GM19438 (cell line): ENCODE measurements around the gene LRRC3.

Experiments used
- ATAC-seq: cut with Tn5 transposase; IDR thresholded peaks from one replicate; pipeline ENCODE4 v1.9.1; 2021; ENCODE audit warnings: low read depth; ENCODE audit not compliant: unreplicated experiment

The LRRC3 gene

DNA sequence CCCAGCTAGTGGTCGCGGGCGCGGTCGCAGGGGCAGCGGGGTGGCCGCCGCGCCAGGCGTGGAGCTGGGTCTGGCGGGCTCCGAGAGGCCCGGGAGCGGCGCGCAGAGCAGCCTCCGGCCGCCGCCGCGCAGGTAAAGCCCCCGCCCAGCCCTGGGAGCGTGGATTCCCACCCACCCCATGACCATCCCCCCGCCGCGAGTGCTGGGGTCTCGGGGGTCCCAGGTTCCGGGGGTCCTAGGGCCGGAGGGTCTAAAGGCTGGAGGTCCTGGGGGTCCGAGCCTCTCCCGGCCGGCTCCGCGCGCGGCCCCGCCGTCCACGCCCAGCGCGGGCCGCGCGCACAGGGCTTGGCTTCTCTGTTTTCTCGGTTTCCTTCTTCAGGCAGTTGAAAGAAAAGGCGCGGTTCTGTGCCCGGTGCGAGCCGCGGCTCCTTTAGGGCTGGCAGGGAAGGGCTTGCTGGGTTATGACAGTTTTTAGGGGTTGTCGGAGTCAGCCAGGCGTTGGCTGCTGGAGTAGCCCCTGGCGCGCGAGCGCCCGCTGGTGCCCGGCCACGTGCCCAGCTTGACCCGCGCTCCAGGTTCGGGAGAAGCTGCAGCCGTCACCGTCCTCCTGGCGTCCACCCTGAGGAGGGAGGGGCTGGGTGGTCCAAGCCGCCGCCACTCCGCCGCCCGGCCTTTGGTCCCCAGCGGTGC, 359 bp downstream of the LRRC3 start:
- no peak for ATAC-seq

DNA sequence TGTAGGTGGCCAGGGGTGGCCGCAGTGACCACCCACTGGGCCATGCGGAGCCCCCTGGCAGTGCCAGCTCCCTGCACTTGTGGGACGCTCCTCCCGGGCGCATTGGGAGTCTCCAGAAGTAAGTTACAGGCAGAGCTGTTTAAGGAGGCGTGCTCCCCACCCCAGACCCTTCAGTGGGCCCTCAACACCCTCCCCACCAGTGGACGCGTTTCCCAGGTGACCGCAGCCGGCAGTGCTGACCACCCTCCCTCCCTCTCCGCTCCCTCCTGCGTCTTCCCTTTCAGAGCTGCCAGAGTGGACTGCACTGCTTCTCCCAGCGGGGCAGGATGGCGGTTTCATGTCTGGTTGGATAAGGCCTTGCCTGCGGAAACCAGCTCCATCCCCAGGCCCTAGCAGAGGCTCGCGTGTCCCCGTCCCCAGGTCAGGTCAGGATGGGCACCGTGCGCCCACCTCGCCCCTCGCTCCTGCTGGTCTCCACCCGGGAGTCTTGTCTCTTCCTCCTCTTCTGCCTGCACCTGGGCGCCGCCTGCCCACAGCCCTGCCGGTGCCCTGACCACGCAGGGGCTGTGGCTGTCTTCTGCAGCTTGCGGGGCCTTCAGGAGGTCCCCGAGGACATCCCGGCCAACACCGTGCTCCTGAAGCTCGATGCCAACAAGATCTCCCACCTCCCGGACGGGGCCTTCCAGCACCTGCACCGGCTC, 1.1 kb downstream of the LRRC3 start:
- no peak for ATAC-seq

DNA sequence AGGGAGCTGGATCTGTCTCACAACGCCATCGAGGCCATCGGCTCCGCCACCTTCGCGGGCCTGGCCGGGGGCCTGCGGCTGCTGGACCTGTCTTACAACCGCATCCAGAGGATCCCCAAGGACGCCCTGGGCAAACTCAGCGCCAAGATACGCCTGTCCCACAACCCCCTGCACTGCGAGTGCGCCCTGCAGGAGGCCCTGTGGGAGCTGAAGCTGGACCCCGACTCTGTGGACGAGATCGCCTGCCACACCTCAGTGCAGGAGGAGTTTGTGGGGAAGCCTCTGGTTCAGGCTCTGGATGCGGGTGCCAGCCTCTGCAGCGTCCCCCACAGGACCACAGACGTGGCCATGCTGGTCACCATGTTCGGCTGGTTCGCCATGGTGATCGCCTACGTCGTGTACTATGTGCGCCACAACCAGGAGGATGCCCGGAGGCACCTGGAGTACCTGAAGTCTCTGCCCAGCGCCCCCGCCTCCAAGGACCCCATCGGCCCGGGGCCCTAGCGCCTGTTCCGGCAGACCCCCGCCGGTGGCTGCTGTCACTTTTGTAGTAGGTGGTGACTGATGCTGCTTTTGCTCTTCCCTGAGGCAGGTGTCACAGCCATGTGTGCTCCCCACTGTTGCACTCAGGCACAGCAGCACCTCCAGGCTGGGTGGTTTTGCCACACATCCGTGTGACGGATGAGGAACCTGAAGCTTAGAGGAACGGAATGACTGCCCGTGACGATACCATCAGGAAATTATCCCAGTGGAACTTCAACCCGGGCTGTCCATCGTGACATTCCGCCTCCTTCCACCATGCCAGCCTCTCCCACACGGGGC, 1.8 kb downstream of the LRRC3 start:
- ATAC-seq: no peak

DNA sequence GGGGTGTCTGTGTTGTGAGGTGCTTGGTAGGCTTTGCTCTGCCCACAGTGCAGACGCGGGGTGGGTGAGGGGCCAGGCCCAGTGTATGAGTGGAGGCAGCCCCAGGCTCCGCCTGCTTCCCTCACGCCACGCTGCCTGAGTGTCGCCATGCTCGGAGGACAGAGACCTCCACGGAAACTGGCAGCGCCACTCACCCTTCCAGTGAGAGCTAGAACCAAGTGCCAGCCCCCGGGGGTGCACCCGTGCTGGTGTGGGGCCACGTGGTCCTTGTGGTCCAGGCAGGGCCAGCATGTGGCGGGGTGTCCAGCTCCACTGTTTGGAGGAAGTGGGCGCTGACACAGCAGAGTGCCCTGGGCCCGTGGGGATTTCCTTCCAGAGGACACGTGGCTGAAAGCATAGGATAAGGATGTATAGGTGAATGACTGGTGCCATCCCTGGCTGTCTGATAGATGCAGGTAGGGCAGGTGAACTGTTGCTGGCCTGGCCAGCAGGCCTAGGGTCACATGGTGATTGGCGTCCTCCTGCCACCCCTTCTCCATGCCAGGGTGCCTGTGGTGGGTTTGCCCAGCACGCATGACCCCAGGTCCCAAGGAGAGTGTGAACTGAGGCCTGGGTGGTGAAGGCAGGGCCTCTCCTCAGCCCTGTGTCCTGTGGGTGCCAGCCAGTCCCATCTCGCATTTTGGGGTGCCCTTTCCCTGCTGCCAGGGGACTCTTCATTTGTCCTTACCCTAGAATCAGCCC, 3.8 kb downstream of the LRRC3 start:
- no peak for ATAC-seq

DNA sequence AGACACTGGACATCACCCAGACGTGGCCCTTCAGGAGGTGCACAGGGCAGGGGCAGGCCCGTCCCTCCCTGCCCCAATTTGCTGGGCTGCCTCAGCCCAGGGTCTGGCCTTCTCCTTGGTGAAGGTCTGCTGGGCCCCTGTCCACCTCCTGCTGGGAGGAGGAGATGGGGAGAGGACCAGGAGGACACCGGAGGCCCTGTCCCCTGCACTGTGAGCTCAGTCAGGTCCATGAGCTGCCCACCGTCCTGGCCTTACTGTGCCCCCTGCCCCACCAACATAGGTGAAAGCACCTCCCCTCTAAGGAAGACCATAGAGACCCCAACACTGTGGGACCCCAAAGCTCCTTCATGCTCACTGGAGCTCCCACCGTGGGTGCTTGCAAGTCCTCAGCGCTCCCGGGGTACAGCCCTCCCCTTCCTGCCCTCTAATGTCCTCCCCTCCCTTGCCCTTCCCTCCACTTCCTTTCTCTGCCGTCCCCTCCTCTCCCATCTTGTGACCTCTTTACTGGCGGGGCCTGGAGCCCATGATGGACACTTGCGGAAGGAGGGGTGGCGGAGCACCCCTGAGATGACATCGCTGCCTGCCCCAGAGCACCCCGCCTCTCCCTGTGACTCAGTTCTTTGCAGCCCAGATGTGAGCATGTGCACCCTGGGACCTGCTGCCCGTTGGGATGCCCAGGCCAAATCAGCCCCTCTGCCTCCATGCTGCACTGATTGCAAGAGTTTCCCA, 4.6 kb downstream of the LRRC3 start:
- ATAC-seq: no peak

DNA sequence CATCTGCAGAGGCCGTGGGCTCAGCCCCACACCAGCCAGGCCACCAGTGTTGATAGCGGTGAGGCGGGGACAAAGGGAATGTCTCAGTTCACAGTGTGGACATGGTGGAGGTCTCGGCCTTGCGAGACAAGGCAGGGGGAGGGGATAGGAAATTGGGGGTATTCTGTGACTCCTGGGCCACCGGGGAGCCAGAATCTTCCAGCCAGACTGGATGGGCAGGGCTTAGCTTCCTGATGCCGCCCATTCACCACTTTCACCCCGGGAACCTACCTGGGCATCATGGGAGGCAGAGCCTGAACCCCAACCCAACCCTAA, 5.1 kb downstream of the LRRC3 start:
- no peak for ATAC-seq

DNA sequence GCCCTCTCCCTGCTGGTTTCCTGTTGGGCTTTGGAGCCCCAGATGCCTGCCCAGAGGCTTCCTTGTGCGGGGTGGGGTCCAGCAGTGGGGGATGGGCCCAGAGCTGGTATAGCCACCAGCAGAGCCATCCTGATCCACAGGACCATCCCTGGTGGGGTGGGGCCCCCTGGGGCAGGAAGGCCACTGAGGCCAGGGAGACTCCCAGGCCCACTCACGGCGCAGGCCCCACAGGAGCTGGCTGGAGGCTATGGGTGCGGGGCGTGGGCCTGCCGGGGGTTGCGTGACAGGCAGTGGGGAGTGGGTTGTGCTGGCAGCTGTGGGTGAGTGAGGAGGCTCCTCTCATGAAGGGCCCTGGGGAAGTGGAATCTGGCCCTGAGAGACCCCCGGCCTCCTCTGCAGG, 5.7 kb downstream of the LRRC3 start:
- no peak for ATAC-seq

DNA sequence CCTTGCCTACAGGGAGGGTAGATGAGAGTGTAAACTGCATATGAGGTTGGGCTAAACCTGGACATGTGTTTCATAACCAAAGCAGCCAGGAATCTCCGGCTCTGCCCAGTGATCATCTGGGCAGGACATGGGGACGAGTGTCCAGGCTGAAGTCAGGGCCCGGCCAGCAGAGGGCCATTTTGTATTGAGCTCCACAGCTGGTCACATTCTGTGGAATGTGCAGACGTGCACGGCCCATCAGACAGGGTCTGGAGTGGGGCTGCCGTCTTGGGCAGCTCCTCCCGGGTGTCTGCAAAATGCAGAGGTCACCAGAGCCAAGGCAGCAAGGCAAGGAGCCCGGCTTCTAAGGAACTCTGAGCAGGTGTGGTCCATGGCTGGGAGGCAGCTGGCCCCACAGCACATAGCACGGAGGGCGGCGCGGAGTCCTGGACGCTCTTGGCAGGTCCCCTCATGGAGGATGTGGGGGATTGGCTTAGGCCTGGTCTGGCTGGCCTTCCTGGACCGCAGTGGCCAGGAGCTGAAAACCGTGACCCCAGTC, 6.2 kb downstream of the LRRC3 start:
- ATAC-seq: no peak

DNA sequence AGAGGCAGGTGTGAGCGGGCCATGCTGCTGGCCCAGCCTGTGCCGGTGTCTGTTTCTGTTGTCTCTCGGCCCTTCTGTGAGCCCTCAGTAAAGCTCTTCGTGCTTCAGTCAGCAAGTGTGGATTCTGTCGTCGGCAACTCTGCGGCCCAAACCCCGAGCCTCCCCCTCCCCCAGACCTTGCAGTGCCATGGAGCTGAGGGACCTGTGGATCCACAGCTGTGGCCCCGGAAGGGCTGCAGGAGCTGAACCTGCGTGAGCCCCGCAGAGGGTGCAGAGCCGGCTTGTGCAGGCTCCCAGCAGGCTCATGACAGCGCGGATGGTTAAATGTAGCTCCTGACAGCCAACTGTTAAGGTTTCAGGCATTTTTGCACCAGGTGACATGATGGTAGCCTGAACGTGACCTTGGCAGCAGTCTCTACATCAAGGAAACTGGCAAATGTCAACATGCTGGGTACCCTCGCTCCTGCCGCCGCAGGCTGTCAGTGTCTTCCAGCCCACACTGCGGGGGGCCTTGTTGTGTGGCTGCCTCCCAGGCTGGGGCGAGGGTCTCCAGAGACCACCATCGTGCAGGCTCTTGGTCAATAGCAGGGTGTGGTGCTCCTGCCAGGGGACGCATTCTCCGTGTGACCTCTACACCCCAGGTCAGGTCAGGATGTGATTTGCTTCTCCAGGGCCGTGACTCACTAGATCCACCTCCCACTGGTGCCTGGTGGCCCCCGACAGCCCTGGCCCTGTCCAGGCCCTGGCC, 7.0 kb downstream of the LRRC3 start:
- ATAC-seq: no peak

DNA sequence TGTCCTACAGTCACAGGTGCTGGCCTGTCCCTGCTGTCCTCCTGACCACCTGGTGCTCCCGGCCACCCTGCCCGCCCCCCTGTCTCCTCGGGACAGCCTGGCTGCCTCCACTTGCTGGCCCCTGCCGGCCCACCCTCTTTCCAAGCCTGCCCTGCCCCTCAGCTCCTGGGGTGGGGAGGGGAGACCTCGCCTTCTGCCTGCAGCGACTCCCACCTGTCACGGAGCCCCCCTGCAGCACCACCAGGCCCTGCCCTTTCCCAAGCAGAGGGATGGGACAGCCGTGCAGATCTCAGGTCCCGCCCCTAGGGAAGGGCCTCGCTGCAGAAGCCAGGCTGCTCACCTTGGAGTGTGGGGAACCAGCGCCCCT, 7.5 kb downstream of the LRRC3 start:
- no peak for ATAC-seq

DNA sequence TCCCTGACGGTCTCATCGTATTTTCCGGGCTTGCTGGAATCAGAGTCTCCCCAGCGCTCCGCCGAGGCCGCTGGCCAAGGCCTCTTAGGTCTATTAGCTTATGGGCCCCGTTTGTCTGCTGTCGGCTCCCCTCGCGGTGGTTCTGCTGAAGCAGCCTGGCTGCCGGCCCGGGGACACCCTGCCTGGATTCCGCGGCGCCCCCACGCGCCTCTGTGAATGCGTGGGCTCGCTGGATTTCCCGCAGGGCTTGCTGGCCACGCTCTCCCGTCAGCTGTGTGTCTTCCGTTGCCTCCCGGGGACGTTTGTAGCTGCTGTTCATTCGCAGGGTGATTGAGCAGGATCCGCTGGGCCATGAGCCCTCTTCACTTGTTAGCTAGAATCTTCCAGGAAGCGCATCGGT, 8.4 kb downstream of the LRRC3 start:
- no peak for ATAC-seq

DNA sequence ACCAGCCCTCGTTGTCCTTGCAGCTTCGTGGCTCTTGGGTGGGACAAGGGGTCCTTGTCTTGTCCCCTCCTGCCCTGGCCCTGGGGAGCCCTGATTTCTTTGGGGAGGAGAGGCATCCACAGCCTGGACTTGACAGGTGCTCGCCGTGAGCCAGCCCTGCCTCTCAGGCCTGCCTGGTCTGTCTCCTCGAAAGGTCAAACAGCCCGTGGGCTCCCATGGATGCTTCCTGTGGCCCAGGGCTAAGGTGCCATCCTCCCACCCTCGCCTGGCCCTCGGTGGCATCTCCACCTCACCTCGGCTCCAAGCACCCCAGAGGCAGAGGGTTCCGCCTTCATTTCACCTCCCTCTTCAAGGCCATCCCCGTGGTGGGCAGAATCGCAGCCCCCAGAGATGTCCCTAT, 9.0 kb downstream of the LRRC3 start:
- ATAC-seq: no peak

DNA sequence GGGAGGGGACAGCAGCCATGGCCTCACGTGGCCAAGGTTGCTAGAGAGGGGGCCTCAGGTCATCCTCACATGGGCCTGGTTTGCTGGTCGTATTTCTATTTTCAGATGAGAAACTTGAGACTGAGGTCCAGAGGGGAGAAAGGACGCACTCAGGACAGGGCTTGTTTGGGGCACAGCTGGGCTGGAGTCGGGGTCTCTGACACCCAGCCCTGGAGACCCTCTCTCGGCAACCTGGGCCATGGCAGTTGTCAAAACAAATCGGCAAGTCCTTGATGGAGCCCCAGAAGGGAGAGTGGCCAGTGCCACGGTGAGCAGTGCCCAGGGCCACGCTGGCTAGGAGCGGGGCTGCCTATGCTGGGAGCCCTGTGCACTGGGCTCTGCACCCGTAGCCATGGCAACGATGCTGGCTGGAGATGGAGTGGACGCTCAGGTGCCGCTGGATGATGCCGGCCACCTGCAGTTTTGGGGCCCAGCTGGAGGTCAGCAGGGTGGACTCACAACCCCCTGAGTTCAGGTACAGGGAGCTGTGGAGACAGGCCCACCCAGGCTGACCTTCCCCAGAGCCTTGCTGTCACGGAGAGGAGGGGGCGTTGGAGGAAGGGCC, 11.1 kb downstream of the LRRC3 start:
- ATAC-seq: no peak

DNA sequence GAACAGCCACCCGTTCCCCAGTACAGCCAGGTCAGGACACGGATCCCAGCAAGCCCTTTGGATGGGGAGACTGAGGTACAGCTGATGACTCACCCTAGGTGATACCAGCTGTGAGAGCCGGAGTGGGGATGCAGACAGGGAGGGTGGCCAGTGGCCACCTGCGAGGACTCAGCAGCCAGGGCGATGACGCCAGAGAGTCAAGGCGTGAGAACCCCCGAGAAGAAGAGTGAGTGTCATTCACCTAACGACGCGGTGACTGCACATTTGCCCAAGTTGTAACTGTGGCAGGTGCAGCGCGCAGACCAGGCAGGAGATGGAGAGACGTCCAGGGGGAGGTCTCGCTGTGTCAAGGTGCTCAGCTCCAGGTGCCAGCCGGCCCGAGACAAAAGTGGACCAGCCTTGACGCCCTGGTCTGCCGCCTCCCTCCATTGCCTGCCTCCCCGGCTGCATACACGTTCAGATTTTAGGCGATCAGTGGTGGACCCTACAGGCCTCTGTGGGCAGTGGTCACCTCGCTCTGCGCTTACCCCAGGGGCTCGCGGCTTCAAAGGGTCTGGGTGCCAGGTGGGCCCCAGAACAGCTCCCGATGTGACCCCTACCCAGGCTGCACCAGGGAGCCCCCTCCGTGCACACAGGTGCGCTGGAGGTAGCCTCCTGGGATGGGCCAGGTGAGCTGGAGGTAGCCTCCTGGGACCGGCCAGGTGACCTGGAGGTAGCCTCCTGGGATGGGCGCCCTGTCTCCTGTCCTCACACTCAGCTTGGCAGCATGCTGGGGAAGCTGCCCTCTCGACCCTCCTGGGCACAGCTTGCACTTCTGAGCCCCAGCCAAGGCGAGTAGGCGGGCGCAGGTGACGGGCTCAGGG, 11.9 kb downstream of the LRRC3 start:
- ATAC-seq: no peak

DNA sequence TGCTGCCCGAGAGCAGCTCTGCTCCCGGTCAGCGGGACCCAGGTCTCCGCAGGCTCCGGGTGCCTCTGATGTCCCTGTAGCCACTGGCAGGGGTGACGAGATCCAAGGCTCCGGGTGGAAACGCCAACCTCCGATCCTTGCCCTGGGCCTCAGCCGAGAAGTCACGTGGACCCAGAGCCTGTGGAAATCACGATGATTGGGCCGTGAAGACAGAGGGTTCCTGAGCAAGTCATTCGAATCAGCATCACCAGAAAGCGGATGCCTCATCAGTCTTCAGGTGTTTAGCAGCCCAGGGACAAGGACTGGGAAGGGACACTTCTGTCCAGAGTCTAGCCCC, 12.5 kb downstream of the LRRC3 start:
- ATAC-seq: no peak

DNA sequence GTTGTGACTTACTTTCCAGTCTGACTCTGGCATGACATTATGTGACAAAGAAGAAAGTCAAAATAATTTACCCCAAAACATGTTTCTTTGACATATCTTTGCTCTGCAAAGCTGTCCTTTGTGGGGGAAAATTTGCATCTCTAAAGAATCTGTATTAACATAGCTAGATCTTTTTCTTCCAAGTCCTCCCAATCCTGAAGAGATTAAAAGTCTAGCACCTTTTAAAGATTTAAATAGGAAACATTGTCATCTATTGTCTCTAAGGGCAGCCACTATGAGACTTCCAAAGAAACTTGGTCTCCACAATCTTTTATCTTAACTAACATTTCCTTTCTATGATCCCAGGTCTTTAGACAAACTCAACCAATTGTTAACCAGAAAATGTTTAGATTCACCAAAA, 16.0 kb downstream of the LRRC3 start:
- ATAC-seq: no peak

DNA sequence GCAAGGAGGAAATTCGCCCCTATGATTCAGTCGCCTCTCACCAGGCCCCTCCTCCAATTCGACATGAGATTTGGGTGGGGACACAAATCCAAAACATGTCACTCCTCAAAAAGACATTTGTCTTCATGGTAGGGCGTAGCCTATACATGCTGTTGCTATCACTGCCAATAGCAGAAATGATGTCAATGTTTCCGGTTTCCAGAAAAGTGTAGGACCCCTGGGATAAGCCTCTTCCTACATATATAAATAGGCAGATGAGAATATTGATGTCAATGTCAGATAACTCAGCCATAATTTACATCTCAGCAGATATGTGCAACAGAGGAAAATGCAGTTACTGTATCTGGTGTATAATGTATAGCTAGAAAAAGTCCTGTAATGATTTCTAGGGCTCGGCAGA, 16.7 kb downstream of the LRRC3 start:
- no peak for ATAC-seq

DNA sequence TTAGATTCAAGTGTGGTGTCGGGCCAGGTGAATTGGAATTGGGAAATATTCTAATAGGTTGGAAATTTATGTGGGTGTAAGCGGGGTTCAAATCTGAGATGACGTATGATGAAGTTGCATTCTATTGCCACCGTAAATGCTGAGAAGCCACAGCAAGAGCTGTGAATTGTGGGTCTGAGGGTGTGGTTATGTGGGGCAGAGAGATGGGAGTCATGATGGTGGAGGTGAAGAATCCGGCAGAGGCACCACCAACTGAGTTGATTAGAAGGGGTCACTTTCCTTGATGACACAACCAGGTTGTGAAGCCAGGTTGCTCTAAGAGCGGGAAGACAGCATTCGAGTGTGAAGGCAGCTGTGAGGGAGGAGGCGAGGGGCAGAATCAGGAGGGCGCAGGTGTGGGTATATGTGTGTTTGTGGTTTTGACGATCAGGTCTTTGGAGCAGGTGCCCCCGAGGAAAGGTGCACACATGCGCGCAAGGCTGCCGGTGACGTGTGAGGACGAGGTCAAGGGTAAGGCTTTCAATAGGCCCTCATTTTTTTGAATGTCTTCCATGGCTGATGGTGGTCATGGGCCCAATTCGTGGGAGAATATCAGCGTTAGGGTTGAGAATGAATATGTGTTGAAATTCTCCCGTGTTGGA, 18.7 kb downstream of the LRRC3 start:
- no peak for ATAC-seq
